AG08395 (cell line): Measurements from ENCODE around the gene RAD51B.

Experiments used
- DNase-seq: peaks from one replicate; pipeline ENCODE4 v3.0.0; 2012; ENCODE audit warnings: mixed read lengths, low spot score

Gene RAD51B

DNA sequence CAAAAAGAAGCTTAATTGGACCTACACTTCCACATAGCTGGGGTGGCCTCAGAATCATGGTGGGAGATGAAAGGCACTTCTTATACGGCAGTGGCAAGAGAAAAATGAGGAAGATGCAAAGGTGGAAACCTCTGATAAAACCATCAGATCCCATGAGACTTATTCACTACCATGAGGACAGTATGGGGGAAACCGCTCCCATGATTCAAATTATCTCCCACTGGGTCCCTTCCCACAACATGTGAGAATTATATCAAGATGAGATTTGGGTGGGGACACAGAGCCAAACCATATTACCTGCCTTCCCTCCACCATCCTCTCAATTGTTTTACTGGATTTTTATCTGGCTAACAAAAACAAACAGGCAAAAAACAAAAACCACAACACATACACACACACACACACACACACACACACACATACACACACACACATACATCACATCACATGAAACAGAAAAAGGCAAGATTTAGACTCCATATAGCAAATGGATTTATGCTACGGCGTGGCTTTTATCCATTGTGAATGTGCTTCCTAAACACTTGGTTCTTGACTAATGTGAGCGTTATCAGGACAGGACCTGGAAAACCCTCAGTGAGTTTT lies 906.6 kb downstream of the RAD51B start:
- no peak for DNase-seq

DNA sequence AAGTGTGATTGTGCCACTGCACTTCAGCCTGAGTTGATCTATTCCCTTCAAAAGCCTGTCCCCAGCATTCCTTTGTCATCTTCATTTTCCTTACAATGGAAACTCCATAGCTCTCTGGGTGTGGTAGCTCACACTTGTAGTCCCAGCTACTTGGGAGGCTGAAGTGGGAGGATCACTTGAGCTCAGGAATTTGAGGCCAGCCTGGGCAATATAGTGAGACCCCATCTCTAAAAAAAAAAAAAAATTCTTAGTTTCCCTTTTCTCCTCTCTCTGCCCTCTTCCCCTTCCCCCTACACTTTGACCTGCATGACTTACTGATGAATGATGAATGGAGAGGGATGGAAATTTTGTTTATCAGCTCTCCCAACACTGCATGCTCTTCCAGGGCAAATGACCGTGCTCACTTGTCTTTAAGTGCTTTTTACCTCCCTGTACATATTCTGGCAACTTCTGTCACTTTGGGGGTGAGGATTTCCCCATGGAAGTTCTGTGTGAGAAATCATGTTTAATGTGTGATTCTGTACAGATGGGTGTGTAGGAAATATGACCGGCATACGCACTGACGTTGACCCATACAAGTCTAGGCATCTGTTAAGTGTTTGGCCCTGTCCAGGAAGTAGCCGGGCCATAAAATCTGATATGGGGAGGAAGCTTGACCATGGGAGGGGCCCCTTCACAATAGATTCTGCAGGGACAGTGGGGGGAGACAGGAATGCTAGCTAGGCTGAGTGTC lies 907.9 kb downstream of the RAD51B start:
- DNase-seq, result no peak

DNA sequence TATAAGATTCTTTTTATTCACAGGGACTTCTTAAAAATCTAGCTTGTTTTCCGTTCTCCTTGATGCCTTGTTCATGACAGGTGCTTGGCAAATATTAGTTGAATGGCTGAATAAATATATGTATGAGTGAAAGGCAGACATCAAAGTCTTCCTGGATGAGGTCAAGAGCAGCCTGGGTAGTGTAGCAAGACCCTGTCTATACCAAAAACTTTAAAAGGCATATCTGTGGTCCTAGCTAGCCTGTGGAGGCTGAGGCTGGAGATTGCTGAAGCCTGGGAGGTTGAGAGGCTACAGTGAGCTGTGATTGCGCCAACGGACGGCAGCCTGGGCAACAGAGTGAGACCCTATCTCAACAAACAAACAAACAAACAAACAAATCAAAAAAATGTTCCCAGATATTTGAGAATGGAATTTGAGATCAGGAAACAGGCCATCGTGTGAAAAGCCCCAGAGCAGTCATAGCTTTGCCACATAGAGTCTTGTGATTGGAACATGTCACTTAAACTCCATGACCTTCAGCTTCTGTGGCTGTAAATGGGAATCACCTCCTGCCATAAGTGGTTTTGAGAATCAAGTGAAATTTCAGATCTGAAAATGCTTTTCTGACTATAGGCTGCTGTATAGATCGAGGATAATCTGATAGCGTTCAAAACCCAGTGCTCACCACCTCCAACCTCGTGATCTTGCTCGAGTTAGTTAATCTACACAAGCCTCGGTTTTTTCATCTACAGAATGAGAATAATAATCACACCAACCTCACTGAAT lies 908.9 kb downstream of the RAD51B start:
- no peak for DNase-seq

DNA sequence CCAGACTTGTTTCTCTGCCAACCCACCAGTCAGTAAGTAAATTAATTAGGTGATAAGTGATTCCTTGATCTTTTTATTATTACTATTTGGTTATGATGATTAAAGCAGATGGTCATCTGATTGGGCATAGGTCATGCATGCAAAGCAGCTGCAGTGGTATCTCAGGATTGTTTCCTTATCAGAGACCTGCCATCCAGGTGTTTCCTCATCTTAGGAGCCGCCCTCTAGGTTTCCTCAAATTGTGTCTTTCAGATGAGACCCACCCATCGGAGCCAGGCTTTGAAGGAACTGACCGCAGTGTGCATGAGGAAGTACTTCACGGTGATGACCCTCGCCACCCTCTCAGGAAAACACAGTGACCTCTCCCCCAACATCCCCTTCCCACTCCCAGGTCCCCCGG lies 910.0 kb downstream of the RAD51B start:
- no peak for DNase-seq

DNA sequence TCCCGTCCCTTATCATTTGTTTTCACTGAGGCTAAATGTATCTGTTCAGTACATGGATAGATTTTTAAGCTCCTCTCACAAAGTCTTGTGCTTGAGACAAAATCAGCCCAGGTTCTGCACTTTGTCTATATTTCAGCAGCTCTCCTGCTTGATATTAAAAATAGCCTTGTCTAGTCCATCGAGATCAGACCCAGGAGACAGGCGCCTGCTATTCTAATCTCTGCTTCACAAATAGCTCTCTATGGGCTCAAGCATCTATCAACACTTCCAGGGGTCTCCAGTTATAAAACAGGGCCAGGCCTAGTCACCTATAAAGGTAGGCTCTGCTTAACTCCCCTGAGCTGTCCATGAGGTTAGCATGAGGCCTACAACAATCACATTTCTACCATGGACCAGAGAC lies 910.8 kb downstream of the RAD51B start:
- DNase-seq, result no peak

DNA sequence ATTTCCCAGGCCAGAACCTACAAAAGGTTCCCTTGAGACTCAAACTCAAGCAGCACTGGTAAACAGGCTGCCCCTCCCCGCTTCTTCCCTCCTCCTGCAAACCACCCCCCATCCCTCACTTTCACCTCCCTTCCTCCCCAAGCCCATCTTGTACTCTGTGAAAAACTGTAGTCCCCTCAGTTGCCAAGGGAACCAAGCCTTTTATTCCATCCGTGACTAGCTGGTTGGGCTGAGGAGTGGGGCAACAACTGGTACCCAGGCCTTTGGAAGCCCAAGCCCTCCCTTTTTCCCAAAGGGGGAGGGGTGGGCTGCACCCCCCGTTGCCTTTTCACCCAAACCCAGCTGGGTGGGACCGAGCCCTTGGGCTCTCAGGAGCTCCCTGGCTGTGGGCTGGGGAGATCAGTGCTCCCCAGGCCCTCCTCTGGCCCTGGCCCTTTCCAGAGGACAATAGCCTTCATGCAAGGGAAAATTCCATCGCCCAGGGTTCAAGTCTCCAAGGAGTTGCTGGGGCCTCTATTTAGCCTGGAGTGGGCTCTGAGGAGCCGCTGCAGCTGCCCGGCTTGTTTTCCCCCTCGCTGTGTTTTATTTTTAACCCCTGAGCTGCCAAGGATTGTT lies 911.3 kb downstream of the RAD51B start:
- no peak for DNase-seq

DNA sequence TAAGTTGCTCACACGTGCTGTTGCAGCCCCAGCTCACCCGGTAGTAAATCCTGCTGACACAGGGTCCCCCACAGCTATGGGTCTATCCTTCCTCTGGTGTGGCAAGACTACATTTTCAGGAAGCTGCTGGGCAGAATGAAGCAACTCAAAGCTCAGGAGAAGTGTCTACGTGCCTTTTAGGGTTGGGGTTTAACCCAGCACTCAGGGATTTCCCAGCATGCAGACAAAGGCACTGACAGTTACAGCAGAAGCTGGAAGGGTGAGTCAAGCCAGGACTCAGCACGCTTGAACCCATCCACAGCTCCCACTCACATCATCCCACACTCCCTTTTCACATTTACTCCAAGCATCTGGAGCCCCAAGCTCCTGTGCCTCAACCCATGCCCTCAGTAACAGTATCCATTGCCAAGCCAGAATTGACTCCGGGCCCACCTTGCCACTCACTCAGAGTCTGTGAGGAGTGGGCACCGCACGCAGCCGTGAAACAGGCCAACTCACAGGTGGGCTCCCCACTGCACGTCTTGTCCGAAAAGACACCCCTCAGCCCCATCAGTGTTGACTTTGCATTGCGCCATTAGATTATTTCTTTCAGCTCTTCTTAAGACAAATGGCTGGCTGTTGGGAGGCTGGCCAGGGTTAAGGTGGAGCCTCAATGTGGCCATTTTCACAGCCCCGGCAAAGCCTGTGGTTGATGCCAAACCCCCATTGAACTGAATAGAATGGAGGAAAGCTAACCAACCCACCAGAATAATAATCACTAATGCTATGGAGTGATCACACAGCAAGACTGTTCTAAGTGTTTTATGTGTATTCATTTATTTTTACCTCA lies 913.7 kb downstream of the RAD51B start:
- no peak for DNase-seq

DNA sequence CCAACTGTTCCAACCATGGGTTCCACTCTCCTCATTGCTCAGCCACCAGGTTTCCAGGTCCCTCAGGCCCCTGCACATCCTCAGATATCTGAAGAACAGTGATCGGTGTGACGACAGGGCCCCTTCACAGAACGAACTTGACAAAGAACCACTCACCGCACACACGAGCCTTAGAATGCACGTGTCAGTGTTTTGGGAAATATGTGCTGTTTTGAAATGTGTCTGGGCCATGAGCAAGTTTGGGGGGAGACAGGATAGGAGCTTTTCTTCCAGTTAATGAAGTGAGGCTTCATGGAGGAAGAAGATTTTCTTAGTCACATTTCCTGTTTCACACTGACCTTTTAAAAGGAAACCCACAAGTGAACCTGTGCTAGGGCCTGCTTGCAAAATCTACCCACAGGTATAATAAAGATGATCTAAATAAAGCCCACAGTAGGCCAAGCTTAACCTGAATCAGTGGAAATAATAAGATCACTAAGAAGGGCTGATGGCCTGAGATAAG lies 914.7 kb downstream of the RAD51B start:
- no peak for DNase-seq

DNA sequence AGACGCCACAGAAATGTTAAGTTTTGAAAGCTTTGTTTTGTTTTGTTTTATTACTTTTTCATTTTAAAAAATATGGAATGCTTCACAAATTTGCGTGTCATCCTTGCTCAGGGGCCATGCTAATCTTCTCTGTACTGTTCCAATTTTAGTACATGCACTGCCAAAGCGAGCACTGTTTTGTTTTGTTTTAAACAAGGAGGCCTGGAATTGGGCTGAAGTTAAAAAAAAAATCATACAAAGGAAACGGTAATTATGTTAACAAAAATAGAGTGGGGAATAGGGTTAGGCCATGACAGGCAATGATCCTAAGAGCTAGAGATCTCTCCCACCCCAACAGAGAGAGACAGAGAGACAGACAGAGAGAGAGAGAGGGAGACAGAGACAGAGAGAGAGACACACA lies 916.3 kb downstream of the RAD51B start:
- no peak for DNase-seq

DNA sequence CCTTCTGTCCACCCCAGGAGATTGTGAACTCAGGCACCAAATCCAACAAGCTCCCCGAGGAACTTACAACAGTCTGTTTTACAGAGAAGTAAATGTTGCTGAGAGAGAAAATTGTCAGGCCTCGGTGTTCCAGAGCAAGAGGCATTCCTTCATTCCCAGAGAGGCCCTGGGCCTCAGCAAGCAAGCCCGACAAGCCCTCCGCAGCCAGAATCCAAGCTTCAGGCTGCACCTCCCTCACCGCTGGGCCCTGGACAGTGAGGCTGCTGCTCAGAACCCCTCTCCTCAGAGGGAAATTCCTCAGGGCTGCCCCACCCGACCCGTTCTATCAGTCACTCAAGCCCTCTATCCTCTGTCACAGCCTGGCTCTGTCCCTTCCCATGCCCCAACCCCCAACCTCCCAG lies 916.9 kb downstream of the RAD51B start:
- DNase-seq, result no peak

DNA sequence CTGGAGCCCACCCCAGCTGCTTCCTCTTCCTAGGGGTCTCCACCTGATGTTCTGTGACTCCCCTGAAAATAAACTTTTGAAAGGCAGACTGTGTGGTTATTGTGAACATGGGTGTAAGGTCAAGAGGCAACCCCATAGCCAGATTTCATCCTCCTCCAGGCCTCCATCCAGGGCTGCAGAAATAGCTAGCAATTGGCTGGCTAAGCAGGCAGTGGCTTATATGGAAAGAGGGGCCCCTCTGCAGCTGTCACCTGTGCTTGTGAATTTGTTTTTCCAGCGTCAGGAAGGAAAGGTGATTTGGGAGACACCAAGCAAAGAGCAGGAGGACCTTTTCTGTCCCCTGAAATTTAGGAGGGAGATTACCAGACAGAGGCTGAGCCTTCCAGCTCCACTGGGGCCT lies 917.5 kb downstream of the RAD51B start:
- DNase-seq, result no peak

DNA sequence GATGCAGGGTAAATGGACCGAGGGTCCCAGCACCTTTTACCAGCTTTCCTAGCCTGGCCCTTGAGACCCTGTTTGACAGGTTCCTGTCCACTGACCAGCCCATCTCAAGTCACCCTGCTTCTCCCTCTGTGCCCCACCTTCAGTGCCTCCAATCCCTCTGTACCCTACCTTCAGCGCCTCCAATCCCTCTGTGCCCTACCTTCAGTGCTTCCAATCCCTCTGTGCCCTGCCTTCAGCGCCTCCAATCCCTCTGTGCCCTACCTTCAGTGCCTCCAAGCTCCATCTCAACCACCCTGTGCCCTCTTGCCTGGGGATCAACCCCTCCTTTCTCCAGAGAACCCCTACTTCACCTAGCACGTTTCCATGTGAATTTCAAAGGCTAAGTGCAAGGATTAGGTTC lies 919.0 kb downstream of the RAD51B start:
- no peak for DNase-seq

DNA sequence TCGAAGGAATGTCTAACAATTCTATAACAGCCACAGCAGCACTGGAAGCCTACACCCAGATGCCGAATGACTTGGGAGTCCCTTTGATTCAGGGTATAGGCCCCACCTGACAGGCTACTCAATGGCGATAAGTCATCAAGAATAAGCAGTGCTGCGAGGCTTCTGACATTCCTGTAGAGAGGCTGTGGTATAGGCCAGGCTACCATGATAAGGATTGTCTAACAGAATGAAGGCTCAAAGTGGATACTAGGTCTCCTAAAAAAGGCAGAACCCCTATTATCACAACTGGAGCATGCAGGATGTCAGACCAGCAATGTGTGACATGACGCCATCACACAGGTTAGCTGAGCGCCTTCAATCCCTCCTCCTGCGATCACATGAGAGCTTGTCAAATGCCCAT lies 920.1 kb downstream of the RAD51B start:
- DNase-seq, result no peak

DNA sequence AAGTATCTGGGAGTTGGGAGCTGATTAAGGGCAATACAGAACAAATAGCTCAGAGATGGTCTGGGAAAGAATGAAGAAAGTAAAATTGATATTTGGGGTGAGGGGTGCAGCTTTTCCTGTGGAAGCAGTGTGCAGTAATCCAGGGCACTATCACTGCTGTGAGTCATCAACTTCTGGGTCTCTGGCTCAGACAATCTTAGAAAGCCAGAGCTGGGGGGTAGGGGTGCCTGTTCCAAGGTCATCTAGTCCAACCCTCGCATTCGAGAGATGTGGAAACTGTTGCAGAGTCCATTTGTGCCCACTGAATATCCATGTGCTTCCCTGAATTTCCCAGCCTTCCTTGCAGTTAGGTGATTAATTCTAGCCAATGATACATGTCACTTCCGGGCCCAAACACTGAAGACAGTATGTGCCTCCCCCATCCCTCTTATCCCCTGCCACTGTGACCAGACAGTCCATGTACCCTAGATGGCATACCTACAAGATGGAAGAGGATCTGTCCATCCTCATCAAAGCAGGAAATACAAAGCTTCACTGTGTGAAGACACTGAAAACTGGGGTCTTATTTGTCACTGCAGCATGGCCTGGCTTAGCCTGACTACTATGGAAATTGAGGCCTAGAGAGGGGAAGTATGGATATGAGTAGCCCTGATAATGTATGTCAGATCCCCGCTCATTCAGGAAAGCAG lies 921.4 kb downstream of the RAD51B start:
- DNase-seq, result no peak

DNA sequence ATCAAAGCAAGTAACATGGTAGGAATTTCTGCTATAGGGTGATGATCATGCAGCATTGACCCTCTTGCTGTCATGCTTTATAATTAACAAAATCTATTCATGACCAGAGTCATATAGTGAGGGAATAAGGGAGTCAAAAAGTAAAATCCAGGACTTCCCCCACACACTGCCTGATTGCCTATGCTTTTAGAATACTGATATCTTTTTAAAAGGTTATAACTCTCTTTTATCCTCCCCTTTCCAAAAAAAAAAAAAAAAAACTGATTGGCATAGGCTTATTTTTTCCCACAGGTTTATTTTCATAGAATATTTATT lies 921.9 kb downstream of the RAD51B start:
- DNase-seq, result no peak

DNA sequence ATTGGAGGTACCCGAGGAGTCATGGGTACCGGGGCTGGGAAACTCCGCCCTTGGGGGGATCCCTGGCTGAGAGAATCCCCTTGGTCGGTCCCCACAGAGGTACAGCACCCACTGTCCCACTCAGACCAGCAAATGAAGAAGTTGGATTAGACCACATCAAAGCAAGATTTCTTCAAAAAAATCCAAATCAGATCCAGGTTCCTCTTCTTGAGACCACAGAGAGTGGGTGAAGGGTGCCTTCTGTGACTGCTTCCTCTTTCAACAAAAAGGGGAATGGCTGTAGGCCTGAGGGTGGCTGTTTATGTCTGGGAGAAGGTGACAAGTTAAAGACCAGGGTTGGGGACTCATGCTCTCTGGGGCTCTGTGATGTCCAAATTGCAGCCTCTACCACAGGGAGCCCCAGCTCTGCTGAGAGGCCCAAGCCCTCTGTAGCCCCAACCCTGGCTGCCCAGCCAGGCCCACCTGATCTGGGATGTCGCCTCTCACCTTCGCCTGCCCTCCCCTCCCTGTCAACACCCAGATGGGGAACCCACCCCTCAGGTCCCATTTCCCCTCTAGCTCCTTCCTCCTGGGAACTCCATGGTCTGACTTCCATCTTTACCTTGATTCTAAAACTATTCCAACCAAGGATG lies 922.4 kb downstream of the RAD51B start:
- no peak for DNase-seq

DNA sequence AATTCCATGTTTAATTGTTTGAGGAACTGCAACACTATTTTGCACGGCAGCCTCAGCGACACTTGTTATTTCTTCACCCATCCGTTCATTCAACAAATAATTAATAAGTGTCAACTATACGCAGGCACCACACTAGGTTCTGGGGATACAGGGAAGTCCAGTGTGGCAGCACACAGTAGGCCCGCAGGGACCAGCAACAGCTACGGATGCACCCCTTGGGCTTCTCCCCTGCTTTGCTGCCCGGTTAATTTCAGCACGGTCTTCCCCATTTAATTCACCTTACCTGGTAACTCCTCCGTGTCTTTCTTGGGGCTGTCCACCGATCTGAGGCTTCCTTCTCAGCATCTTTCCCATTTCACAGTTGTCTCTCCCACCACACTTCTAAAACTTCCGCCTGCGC lies 925.0 kb downstream of the RAD51B start:
- DNase-seq, result no peak

DNA sequence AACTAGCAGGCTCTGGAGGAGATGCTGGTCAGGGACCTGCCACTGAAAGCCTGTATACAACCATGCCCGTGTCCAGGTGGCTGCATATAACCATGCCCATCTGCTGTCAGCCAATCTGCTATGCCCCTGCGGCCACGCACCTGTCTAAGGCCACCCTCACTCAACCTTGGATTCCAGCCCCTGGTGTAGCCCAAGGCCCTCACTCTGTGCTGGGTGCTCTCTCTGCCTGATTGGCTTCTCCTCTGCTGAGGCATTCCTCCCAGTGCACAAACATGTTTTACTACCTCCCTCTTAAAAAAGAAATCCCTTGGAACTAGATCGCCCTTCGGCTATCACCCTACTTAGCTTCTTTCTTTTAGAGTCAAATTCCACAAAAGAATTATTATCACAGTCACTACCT lies 927.8 kb downstream of the RAD51B start:
- no peak for DNase-seq

DNA sequence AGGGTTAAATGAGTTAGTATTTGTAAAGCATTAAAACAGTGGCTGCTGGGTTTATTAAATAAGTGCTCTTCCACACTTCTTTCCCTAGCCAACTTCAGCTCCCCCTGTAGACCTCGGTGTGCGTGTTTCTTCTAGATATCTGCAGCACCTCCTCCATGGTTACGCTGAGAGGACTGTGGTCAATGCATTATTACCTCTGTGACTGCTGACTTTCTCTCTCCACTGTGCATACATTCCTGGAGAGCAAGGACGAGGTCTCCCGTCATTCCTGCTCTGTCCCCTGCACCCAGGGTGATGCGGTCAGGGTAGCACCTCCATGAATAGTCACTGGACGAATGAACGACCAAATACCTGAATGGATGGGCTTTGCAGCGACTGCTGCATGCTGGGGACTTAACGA lies 928.7 kb downstream of the RAD51B start:
- DNase-seq, result no peak

DNA sequence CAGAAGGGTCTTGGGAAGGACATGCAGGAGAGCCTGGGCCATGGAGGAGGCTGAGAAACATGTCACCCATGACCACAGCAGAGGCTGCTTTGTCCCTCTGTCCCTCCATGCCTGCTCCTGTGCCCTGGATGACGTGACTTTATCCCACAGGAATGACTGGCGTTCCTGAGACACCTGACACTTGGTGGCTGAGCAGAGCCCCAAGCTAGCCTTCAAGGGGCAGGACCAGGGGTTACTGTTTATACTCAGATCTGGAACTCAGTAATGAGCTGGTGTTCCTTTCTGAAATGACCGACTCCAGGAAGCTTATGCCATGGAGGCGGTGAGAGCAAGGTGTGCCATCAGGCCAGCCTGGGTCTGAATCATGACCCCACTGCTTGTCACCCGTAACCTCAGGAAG lies 929.1 kb downstream of the RAD51B start:
- DNase-seq, result no peak
